ENCODE data around the gene ANAPC7. TPM values are rescaled to one million over a fixed set of nuclear protein-coding genes. Genes with fewer than 3 reads are reported as not detected.

Gene ANAPC7
- total RNA-seq, 2 experiments from 2014 or later = 53.0 to 64.3 TPM

GRCh38 chr12:110335481-110336045 lies 67.9 kb downstream of the ANAPC7 start:
- ATAC-seq = no peak
- Mint-ChIP-seq H3K4me1 (ENCODE audit: low read depth) (peaks cover 2% of the 10 kb centered on the region), H3K4me3 (no peak overlapping the region), H3K27me3 (ENCODE audit: low read depth) (no peaks in the 10 kb centered on the region), H3K9me3 (ENCODE audit: insufficient read depth) (no peaks in the 10 kb centered on the region), H3K36me3 (ENCODE audit: low read depth) (peaks cover 67% of the 10 kb centered on the region), H3K27ac (no peak overlapping the region)
- POLR2A ChIA-PET = no interaction called here
- CTCF ChIA-PET = no interaction called here
- no peak for DNase-seq

- Mint-ChIP-seq H3K27me3 (ENCODE audit: low read depth) (no peaks in the 10 kb centered on the region), H3K4me1 (ENCODE audit: low read depth) (peaks cover 12% of the 10 kb centered on the region), H3K4me3 (no peak overlapping the region), H3K9me3 (ENCODE audit: insufficient read depth) (no peaks in the 10 kb centered on the region), H3K27ac (no peak overlapping the region), H3K36me3 (ENCODE audit: low read depth) (peaks cover 62% of the 10 kb centered on the region)
- ATAC-seq (no peak), DNase-seq (no peak)
- CTCF ChIA-PET = interaction anchor here (1.3 kb wide), 1 partner anchor 99 kb away, joined by 5 read pairs; no protein-coding TSS in a partner anchor
- POLR2A ChIA-PET = no interaction called here
These were observed 70.3 kb downstream of the ANAPC7 start for GRCh38 chr12:110333201-110333600.

GRCh38 chr12:110330544-110330943 lies 73.0 kb downstream of the ANAPC7 start:
- H3K27ac Mint-ChIP-seq = no peak overlapping the region
- no peaks in the 10 kb centered on the region for H3K27me3 Mint-ChIP-seq (ENCODE audit: low read depth)
- H3K9me3 Mint-ChIP-seq (ENCODE audit: insufficient read depth) = no peaks in the 10 kb centered on the region
- ChIA-PET POLR2A (interaction anchor here (1.7 kb wide), 1 partner anchor 9 kb away, joined by 5 read pairs; no protein-coding TSS in a partner anchor), CTCF (interaction anchor here (0.9 to 4.1 kb wide), 4 partner anchors 13 to 272 kb away, joined by 3 to 13 read pairs (median 3); no protein-coding TSS in a partner anchor)
- no peak overlapping the region for H3K4me3 Mint-ChIP-seq
- peaks cover 62% of the 10 kb centered on the region for H3K36me3 Mint-ChIP-seq (ENCODE audit: low read depth)
- peak; percentile 36 for ATAC-seq
- peaks cover 12% of the 10 kb centered on the region for H3K4me1 Mint-ChIP-seq (ENCODE audit: low read depth)
- DNase-seq = no peak

- H3K4me1 Mint-ChIP-seq (ENCODE audit: low read depth) = peaks cover 12% of the 10 kb centered on the region
- H3K27ac Mint-ChIP-seq = peak overlapping the region; percentile 35
- CTCF ChIA-PET = interaction anchor here (0.9 to 4.1 kb wide), 3 partner anchors 12 to 101 kb away, joined by 3 to 13 read pairs (median 3); no protein-coding TSS in a partner anchor
- peaks cover 60% of the 10 kb centered on the region for H3K36me3 Mint-ChIP-seq (ENCODE audit: low read depth)
- no peaks in the 10 kb centered on the region for H3K9me3 Mint-ChIP-seq (ENCODE audit: insufficient read depth)
- ATAC-seq (no peak), DNase-seq (no peak)
- no peak overlapping the region for H3K4me3 Mint-ChIP-seq
- no peaks in the 10 kb centered on the region for H3K27me3 Mint-ChIP-seq (ENCODE audit: low read depth)
- POLR2A ChIA-PET = interaction anchor here (1.7 kb wide), 1 partner anchor 10 kb away, joined by 5 read pairs; no protein-coding TSS in a partner anchor
These were observed 73.4 kb downstream of the ANAPC7 start for GRCh38 chr12:110330124-110330523.

- ChIA-PET POLR2A (no interaction called here), CTCF (interaction anchor here (0.9 to 4.1 kb wide), 3 partner anchors 12 to 102 kb away, joined by 3 to 13 read pairs (median 3); no protein-coding TSS in a partner anchor)
- H3K27me3 Mint-ChIP-seq (ENCODE audit: low read depth) = no peaks in the 10 kb centered on the region
- DNase-seq = no peak
- H3K4me1 Mint-ChIP-seq (ENCODE audit: low read depth) = peaks cover 12% of the 10 kb centered on the region
- ATAC-seq = no peak
- no peak overlapping the region for H3K27ac Mint-ChIP-seq
- no peak overlapping the region for H3K4me3 Mint-ChIP-seq
- H3K36me3 Mint-ChIP-seq (ENCODE audit: low read depth) = peaks cover 60% of the 10 kb centered on the region
- no peaks in the 10 kb centered on the region for H3K9me3 Mint-ChIP-seq (ENCODE audit: insufficient read depth)
These were observed 73.8 kb downstream of the ANAPC7 start for GRCh38 chr12:110329710-110330109.

Other genes starting within 250 kb of the ANAPC7 start
- 100 to 1,000 TPM; 130 to 132 TPM for gene ATP2A2, start 122.5 kb downstream of the ANAPC7 start, total RNA-seq
- gene ARPC3, start 46.6 kb upstream of the ANAPC7 start, total RNA-seq = 100 to 1,000 TPM; 437 to 458 TPM
- gene GPN3, start 64.5 kb upstream of the ANAPC7 start, total RNA-seq = 10 to 100 TPM; 26.2 to 33.0 TPM
- gene FAM216A, start 65.1 kb upstream of the ANAPC7 start, total RNA-seq = 10 to 100 TPM; 20.5 to 22.9 TPM
- gene VPS29, start 98.4 kb upstream of the ANAPC7 start, total RNA-seq = 100 to 1,000 TPM; 126 to 128 TPM
- 1 to 10 TPM in 1 of 2 experiments, under 1 TPM in 1; 0.68 to 2.3 TPM for gene RAD9B, start 98.6 kb upstream of the ANAPC7 start, total RNA-seq
- gene PPTC7, start 179.6 kb upstream of the ANAPC7 start, total RNA-seq = 10 to 100 TPM; 24.4 to 26.8 TPM
- 1 to 10 TPM; 5.9 to 7.9 TPM for gene TCTN1, start 210.4 kb upstream of the ANAPC7 start, total RNA-seq